Measurements from ENCODE around the gene VWF. TPM values are rescaled to one million over a fixed set of nuclear protein-coding genes. Genes with fewer than 3 reads are reported as not detected.
"Not testable (repeated sequence)": the region's sequence is repeated elsewhere in the genome, so short reads cannot be mapped to it uniquely, and the experiment has no call there.

The VWF gene
- total RNA-seq, 4 donors from 2014 or later, result 78.8 to 118 (median 101) TPM

DNA sequence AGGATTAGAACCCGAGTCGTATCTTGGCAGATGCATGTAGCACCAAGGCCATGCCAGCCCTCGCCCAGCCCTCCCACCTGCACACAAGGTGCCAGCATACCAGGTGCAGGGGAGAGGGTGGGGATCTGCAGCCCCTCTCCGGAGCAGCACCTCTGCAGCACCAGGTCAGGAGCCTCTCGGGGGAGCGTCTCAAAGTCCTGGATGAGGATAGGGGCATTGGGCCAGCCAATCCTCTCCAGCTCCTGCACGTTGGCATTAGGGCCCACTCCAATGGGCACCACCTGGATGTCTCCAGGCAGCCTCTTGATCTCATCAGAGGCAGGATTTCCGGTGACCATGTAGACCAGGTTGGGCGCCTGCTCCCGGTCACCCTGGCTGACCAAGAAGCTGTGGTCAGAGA lies 106.2 kb downstream of the VWF start:
- H3K36me3 ChIP-seq, result peaks cover 0 to 1% of the 10 kb centered on the region in 2 donors
- TF ChIP-seq, protein P1, sequence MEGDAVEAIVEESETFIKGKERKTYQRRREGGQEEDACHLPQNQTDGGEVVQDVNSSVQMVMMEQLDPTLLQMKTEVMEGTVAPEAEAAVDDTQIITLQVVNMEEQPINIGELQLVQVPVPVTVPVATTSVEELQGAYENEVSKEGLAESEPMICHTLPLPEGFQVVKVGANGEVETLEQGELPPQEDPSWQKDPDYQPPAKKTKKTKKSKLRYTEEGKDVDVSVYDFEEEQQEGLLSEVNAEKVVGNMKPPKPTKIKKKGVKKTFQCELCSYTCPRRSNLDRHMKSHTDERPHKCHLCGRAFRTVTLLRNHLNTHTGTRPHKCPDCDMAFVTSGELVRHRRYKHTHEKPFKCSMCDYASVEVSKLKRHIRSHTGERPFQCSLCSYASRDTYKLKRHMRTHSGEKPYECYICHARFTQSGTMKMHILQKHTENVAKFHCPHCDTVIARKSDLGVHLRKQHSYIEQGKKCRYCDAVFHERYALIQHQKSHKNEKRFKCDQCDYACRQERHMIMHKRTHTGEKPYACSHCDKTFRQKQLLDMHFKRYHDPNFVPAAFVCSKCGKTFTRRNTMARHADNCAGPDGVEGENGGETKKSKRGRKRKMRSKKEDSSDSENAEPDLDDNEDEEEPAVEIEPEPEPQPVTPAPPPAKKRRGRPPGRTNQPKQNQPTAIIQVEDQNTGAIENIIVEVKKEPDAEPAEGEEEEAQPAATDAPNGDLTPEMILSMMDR (IDR thresholded peaks at IDR 0.05 in 4 of 5, conservative IDR thresholded peaks at IDR 0.05 in 1 of 5), result no peak
- TF ChIP-seq POLR2A (IDR thresholded peaks at IDR 0.05), result no peak
- in situ Hi-C loops (cut with MboI; ENCODE audit: low sequenced_read_pairs in 4 of 4), result no loop called here
- no peaks in the 10 kb centered on the region for H3K4me1 ChIP-seq
- intact Hi-C loops (cut with DNase I; ENCODE audit: low total_unique reads), result no loop called here
- no peaks in the 10 kb centered on the region for H3K27me3 ChIP-seq
- ATAC-seq, result no peak
- no peak overlapping the region for H3K27ac ChIP-seq
- no peaks in the 10 kb centered on the region for H3K9me3 ChIP-seq
- H3K4me3 ChIP-seq, result no peak overlapping the region
- DNase-seq, result no peak

DNA sequence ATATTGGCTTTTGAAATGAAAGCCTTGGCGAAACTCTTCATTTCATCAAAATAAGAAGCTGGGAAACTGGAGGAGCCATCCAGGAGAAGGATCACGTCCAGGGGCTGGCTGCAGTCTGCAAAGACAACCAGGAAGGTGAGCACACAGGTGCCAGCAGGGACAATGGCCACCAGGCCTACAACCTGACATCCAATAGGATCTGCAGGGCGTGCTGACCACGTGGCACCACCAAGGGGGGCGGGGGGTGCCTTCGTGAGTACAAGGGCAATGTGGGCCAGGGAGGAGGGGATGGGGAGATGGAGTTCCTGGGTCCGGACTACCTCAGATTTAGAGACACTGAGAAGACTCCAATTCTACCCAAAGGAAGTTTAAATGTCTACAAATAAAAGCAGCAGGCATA lies 107.7 kb downstream of the VWF start:
- H3K27ac ChIP-seq, result no peak overlapping the region
- ATAC-seq, result no peak
- no peaks in the 10 kb centered on the region for H3K27me3 ChIP-seq
- no peak for TF ChIP-seq POLR2A (IDR thresholded peaks at IDR 0.05)
- TF ChIP-seq, protein P1 (IDR thresholded peaks at IDR 0.05 in 4 of 5, conservative IDR thresholded peaks at IDR 0.05 in 1 of 5), result no peak
- no peak overlapping the region for H3K4me3 ChIP-seq
- H3K36me3 ChIP-seq, result peaks cover 0 to 4% of the 10 kb centered on the region in 2 donors
- intact Hi-C loops (cut with DNase I; ENCODE audit: low total_unique reads), result no loop called here
- no peak for DNase-seq
- H3K9me3 ChIP-seq, result no peaks in the 10 kb centered on the region
- no peaks in the 10 kb centered on the region for H3K4me1 ChIP-seq
- in situ Hi-C loops (cut with MboI; ENCODE audit: low sequenced_read_pairs in 4 of 4), result no loop called here

DNA sequence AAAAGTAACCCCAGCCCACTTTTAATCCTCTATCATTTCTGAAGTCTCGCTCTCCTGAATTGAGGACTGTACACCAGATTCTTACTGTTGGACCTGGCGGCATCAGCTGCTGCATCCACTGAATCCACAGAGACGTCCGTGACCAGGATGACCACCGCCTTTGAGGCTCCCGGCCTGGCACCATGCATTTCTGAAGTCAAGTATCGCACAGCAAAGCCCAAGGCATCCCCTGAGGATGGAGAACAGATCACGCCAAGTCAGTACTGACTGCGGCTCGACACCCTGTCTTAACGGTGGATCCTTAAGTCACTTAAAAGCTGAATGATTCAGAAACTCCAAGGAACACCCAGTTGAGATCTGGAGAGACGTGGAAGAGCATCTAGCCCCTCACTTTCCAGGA lies 108.5 kb downstream of the VWF start:
- H3K9me3 ChIP-seq; in situ Hi-C loops (cut with MboI; ENCODE audit: low sequenced_read_pairs in 4 of 4); H3K4me1 ChIP-seq; H3K4me3 ChIP-seq; DNase-seq; H3K36me3 ChIP-seq; intact Hi-C loops (cut with DNase I; ENCODE audit: low total_unique reads); H3K27ac ChIP-seq; H3K27me3 ChIP-seq; ATAC-seq: not testable (repeated sequence)

DNA sequence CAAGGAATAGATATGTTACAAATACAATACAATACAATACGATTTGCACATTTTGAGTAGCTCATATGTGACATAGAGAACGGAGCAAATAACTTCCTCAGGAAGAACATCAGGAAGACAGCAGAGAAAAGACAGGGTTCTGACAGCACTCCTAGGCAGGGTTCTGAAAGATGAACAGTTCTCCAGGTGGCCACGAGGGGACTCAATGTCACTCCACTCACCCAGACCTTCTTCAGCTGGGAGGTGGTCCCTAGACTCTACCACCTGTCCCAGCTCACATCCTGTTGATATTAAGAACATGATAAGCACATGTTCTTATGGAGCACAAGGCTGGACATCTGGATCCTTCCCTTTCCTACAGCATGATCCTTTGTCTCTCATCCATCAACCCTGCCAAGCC lies 109.2 kb downstream of the VWF start:
- H3K27ac ChIP-seq; H3K4me3 ChIP-seq; H3K27me3 ChIP-seq; H3K9me3 ChIP-seq; H3K36me3 ChIP-seq; H3K4me1 ChIP-seq; in situ Hi-C loops (cut with MboI; ENCODE audit: low sequenced_read_pairs in 4 of 4); DNase-seq; intact Hi-C loops (cut with DNase I; ENCODE audit: low total_unique reads); ATAC-seq: not testable (repeated sequence)

DNA sequence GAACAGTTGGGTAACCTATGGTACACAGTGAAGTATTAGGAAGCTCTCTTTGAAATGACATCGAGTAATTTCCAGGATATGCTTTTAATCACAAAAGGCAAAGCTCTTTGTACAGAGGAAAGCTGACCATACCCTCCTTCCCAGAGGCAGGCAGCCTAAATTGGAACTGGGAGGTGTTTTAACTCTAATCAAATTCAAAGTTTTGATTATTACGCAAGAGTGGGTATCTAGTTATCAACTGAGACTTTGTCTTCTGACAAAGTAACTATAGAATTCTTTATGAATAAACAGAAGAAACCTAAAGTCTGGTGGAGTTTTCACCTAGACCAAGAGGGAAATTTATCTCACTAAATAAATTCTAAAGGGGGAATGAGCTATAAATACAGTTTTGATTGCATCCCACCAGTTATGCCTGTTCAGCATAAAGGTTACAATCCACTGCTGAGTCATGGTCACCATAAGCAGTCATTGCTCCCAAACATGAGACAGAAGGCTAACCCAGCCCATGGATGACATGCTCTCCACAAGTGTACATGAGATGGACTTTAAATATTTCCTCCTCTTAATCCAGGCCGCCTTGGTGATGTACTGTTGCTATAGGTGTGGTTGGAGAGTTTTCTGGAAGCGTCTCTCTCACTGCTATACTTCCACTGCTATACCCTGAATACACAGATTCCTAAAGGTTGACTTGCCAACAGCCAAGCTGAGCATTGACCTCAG lies 113.7 kb downstream of the VWF start:
- intact Hi-C loops (cut with DNase I; ENCODE audit: low total_unique reads); H3K36me3 ChIP-seq; DNase-seq; in situ Hi-C loops (cut with MboI; ENCODE audit: low sequenced_read_pairs in 4 of 4); H3K27me3 ChIP-seq; H3K27ac ChIP-seq; H3K4me3 ChIP-seq; ATAC-seq; H3K4me1 ChIP-seq; H3K9me3 ChIP-seq: not testable (repeated sequence)

DNA sequence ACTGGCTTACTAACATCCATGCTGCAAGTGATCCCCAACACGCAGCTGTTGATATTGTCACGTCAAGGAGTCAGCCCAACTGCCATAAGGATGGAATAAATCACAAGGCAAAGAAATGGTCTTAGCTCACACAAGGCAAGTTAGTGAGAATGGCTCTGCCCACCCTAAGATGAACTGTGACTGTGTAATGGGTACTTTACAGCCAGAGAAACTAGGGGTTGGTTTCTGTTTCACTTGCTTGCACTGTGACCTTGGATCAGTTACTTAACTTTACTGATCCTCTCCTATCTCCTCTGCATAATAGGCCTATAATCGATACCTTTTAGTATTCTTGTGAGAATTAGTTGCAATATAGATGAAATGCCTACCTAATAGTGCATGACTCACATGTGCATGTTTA lies 127.2 kb downstream of the VWF start:
- DNase-seq (no peak), ATAC-seq (no peak)
- Histone ChIP-seq H3K27ac (no peak overlapping the region), H3K4me3 (no peak overlapping the region), H3K9me3 (no peaks in the 10 kb centered on the region), H3K36me3 (peaks cover 0 to 8% of the 10 kb centered on the region in 2 donors), H3K4me1 (no peaks in the 10 kb centered on the region), H3K27me3 (peaks cover 0 to 3% (median 0%) of the 10 kb centered on the region in 3 donors)
- intact Hi-C loops (cut with DNase I; ENCODE audit: low total_unique reads) (no loop called here), in situ Hi-C loops (cut with MboI; ENCODE audit: low sequenced_read_pairs in 4 of 4) (loop anchor here in 1 of 4 donors (25.0 kb wide), 1 partner anchor 290 kb away; no protein-coding TSS in a partner anchor)
- TF ChIP-seq, protein P1 (IDR thresholded peaks at IDR 0.05 in 4 of 5, conservative IDR thresholded peaks at IDR 0.05 in 1 of 5), result no peak
- no peak for TF ChIP-seq POLR2A (IDR thresholded peaks at IDR 0.05)

Measured in gastrocnemius medialis (tissue), 4 donors.